ENCODE measurements around the gene MRPS5.
"Not testable (repeated sequence)": the region's sequence is repeated elsewhere in the genome, so short reads cannot be mapped to it uniquely, and the experiment has no call there.

Gene MRPS5

DNA sequence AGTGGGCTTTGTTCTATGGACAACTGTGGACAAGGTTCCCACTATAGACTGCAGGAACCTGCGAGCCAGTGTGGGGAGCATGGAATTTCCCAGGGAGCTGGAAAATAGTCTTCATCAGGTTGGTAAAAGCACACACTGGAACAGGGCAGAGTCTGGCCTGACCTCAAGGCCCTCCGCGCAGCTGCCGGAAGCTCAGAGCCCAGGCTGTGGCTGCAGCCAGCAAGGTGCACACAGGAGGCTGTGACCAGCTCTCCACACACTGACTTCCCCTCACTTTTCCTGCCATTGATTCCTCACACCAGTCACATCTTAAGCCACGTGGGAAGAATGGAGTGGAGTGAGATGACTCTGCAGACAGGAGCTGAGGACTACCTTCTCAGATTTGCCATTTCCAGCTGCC is 77.0 kb downstream of the MRPS5 start:
- no peak for DNase-seq

DNA sequence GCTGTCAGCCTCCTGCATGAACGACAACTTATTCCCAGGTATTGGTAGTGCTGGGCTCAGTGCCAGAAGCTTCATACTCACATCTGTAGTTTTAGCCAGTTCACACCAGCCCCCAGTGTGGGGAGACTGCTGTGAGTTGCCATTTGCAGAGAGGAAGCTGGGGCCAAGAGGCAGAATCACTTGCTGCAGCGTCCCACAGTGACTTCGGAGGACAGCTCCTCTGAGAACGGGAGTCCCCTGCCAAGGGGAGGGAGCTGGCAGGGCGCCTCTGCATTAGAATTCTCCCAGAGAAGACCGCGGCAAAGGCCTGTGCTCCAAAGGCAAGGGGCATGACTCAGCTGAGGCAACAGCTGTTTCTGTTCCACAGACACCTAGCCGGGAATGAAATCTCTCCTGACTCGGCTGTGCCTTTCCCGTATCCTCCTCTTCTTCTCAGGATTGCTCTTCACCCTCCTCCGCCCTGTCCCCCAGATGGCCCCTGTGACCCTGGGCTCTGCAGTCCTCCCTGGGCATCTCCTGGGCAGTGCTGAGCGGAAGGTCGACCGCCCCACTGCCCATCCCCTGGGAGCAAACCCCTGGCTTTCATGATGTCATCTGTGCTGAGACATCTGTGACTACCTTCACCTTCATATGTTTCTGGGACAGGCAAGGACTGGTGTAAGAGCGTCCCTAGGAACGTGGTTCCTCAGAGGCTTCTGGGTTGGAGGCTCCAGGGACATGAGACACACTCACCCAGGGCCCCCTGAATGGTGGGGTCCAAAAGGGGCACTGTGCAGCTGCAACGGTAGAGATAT is 78.1 kb downstream of the MRPS5 start:
- no peak for DNase-seq

DNA sequence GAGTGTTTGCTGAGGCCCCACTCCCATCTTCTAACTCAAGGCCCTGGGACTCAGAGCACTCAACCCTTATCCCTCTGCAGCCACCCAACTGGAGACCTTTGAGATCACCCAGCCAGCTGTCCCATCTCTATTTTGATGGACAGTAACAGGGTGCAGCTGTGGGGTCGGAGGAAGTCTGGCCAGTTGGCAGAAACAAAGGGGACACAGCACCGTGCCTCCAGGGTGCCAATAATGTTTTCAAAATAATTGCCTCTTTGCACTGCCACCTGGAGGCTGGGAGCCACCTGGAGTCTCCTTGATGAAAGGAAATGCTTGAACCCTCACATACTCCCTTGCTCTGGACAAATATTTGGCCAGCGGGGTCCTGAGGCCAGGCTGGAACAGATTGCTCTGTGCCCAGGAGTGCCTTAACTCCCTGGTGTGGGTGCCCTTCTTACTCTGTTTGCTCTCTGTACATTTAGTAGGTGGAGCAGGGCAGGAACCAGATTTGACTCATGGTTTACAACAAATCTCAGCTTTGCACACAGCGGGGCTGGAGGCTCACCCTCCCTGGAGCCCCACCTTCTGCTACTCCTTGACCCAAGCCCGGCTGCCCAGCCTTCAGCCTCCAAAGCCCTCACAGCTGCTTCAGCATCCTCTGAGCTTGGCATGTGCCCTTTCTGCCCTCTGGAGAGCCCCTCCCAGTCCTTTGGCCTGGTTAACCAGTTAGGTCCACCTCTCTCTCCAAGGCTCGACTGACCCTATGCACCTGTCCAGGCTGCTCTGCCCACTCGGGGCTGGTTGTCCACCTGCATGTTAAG is 78.9 kb downstream of the MRPS5 start:
- no peak for DNase-seq

DNA sequence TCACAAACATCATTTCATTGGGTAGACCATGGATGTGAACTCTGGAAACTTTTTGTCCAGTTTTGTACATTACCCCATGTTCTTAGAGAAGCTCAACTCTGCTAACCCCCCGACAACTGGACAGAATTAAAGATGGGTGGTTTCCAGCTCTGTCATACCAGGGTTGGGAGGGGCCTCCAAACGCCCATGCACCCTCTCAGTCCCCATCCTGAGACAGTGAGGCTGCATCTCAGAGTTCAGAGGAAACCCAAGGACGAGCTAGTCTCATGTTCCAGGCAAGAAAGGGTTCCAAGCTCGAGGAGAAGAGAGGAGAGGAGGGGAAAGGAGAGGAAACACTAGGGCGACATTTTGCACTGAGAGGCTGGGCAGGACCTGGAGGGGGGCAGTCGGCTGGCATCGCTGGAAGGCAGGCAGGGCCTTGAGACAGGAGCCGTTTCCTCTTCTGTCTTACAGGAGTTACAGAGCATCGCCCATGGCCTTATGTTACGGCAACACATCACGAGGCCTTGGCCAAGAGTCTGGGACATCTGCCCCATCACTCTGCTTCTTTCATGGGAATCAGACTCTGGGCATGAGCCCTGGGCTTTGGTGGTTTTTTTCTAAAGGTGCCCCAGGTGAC is 79.7 kb downstream of the MRPS5 start:
- no peak for DNase-seq

DNA sequence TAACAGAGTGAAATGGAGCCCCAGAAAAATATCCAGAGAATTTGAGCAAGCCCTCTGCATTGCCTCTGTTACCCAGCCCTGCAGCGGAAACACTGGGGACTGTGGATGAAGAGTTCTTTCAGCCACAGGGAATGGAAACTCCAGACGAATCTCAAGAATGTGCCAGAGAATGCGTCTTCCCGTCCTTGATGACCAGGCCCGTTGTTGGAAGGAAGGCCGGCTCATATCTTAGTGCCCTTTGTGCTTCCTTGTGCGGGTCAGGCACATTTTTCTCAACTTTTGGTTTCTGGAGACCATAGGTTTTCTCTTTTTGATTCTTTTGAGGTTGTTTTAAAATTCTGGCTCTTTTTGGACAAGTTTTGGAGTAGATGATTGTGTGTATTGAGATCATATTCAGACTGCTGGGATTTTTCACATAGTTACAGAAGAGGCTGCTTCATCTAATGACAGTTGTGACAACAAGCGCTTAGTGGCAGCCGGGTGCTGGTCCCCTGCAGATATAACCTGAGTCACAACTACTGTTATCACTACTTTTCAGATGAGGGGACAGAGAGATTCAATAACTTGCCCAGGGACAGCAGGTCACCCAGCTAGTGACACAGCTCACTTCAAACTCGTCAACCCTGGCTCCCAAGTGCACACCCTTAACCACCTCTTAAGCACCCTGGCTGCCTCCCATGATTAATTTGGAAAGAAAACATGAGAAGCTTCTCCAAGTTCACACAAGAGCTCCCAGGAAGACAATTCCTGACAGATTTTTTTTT is 80.4 kb downstream of the MRPS5 start:
- no peak for DNase-seq

DNA sequence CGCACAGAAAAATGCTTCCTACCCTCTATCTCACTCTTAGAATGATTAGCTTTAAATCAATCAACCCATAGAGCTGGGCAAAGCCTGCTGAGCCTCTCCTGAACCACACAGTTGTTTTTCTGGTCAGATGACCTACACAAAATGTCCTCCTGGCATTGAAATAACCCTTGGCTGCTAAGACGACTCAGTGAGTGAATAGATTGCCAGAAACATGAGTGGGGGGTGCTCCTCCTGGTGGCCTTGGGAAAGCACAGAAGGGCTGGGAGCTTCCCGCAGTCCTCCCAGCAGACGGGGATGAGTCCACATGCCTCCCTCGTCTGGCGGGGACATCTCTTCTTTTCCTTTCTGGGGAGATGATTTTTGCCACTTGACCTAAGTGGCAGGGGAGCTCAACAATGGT is 81.2 kb downstream of the MRPS5 start:
- DNase-seq, result no peak

DNA sequence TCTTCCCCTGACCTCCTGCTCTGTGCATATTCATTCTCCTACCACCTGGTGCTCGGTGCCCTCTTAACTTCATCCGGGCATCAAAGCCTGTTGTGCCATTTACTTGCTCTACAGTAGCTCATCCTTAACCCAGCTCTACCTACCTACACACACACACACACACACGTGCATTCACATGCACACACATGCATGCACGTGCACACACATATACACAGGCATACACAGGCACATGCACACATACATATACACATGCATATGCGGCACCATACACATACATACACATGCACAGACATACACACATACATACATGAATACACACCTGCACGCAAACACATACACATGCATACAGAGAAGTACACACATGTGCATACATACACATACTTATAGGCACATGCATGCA is 81.6 kb downstream of the MRPS5 start:
- DNase-seq, result no peak

DNA sequence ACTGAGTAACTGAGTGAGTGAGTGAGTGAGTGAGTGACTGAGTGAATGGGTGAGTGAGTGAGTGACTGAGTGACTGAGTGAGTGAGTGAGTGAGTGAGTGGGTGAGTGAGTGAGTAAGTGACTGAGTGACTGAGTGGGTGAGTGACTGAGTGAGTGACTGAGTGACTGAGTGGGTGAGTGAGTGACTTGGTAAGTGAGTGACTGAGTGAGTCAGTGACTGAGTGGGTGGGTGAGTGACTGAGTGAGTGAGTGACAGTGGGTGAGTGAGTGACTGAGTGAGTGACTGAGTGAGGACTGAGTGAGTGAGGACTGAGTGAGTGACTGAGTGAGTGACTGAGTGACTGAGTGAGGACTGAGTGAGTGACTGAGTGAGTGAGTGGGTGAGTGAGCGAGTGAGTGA is 82.2 kb downstream of the MRPS5 start:
- DNase-seq, result no peak

DNA sequence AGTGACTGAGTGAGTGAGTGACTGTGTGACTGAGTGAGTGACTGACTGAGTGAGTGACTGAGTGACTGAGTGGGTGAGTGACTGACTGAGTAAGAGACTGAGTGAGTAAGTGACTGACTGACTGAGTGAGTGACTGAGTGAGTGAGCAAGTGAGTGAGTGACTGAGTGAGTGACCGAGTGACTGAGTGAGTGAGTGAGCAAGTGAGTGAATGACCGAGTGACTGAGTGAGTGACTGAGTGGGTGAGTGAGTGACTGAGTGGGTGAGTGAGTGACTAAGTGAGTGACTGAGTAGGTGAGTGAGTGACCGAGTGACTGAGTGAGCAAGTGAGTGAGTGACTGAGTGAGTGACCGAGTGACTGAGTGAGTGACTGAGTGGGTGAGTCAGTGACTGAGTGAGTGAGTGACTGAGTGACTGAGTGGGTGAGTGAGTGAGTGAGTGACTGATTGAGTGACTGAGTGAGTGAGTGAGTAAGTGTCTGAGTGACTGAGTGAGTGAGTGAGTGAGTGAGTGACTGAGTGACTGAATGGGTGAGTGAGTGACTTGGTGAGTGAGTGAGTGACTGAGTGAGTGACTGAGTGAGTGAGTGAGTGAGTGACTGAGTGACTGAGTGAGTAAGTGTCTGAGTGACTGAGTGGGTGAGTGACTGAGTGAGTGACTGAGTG is 82.8 kb downstream of the MRPS5 start:
- DNase-seq, result no peak

DNA sequence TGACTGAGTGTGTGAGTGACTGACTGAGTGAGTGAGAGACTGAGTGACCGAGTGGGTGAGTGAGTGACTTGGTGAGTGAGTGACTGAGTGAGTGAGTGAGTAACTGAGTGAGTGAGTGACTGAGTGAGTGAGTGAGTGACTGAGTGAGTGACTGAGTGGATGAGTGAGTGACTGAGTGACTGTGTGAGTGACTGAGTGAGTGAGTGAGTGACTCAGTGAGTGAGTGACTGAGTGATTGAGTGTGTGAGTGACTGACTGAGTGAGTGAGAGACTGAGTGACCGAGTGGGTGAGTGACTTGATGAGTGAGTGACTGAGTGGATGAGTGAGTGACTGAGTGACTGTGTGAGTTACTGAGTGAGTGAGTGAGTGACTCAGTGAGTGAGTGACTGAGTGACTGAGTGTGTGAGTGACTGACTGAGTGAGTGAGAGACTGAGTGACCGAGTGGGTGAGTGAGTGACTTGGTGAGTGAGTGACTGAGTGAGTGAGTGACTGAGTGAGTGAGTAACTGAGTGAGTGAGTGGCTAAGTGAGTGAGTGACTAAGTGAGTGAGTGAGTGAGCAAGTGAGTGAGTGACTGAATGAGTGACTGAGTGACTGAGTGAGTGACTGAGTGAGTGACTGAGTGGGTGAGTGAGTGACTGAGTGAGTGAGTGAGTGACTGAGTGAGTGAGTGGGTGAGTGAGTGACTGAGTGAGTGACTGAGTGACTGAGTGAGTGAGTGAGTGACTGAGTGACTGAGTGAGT is 83.6 kb downstream of the MRPS5 start:
- not testable (repeated sequence) for DNase-seq

DNA sequence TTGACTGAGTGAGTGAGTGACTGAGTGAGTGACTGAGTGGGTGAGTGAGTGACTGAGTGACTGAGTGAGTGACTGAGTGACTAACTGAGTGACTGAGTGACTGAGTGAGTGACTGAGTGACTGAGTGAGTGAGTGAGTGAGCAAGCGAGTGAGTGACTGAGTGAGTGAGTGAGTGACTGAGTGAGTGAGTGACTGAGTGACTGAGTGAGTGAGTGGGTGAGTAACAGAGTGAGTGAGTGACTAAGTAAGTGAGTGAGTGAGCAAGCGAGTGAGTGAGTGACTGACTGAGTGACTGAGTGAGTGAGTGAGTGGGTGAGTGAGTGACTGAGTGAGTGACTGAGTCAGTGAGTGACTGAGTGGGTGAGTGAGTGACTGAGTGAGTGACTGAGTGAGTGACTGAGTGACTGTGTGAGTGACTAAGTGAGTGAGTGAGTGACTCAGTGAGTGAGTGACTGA is 84.2 kb downstream of the MRPS5 start:
- no peak for DNase-seq

DNA sequence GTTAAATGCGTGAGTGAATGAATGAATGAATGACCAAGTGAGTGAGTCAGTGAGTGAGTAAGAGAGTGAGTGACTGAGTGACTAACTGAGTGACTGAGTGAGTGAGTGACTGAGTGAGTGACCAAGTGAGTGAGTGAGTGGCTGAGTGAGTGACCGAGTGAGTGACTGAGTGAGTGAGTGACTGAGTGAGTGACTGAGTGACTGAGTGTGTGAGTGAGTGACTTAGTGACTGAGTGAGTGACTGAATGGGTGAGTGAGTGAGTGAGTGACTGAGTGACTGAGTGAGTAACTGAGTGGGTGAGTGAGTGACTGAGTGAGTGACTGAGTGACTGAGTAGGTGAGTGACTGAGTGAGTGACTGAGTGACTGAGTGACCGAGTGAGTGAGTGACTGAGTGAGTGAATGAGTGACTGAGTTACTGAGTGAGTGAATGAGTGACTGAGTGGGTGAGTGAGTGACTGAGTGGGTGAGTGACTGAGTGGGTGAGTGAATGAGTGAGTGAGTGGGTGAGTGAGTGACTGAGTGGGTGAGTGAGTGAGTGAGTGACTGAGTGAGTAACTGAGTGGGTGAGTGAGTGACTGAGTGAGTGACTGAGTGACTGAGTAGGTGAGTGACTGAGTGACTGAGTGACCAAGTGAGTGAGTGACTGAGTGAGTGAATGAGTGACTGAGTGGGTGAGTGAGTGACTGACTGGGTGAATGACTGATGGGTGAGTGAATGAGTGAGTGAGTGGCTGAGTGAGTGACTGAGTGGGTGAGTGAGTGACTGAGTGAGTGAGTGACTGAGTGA is 84.8 kb downstream of the MRPS5 start:
- DNase-seq, result no peak
